A549 (cell line): Measurements from ENCODE around the gene GRIA3. TPM values are rescaled to one million over a fixed set of nuclear protein-coding genes. Genes with fewer than 3 reads are reported as not detected.

Source experiments
- ATAC-seq, 2 experiments: fragments of 200-7000 bp in 1 of 2; fragments of >200 bp in 1 of 2; cut with Nextera tagmentation in 1 of 2; cut with Tn5 transposase in 1 of 2; 3 replicates each; pipeline versions ENCODE4 v1.8.0 to v1.9.1; 2018 to 2020; ENCODE audit warnings: mild to moderate bottlenecking in 1 of 2, moderate library complexity in 1 of 2
- CTCF ChIA-PET: fragments of 300-600 bp; sonication (Branson Sonifier 250); formaldehyde crosslinking; extraction: SDS; loops from one replicate; lab custom pipeline; 2021; ENCODE audit warnings: antibody characterized with exemption, inconsistent platforms; lab: Yijun Ruan, JAX
- POLR2A ChIA-PET: fragments of 350-600 bp; formaldehyde crosslinking; extraction: SDS; loops from one replicate; lab custom pipeline; 2021; ENCODE audit warnings: antibody characterized with exemption, inconsistent platforms; lab: Yijun Ruan, JAX
- DNase-seq, 2 experiments: peaks; one replicate each; pipeline versions ENCODE4 v3.0.0 to v3.0.0-alpha.2; 2011 to 2016; ENCODE audit warnings: low read depth in 1 of 2, low spot score in 1 of 2
- FAIRE-seq: peaks from 2 replicates; lab custom pipeline; 2011; peaks lifted over from hg19 to GRCh38; lab: Jason Lieb, UNC
- H3K27ac ChIP-seq, 2 experiments: fragments of >200 bp; sonication (Bioruptor Twin); formaldehyde crosslinking; 3 replicates each; pipeline ENCODE4 v1.5.1; 2016 to 2017
- H3K4me1 ChIP-seq: fragments of >200 bp; sonication (Bioruptor Twin); formaldehyde crosslinking; 3 replicates; pipeline ENCODE4 v1.6.1; 2016
- H3K4me2 ChIP-seq: fragments of >200 bp; sonication (Bioruptor Twin); formaldehyde crosslinking; 3 replicates; pipeline ENCODE4 v1.6.1; 2016
- H3K4me3 ChIP-seq: fragments of >200 bp; sonication (Bioruptor Twin); formaldehyde crosslinking; 3 replicates; pipeline ENCODE4 v1.5.1; 2016
- H3K9me3 ChIP-seq: fragments of >200 bp; sonication (Bioruptor Twin); formaldehyde crosslinking; 3 replicates; pipeline ENCODE4 v1.6.1; 2016
- BHLHE40 ChIP-seq: IDR thresholded peaks from 2 replicates; pipeline ENCODE4 v1.6.1; 2012; ENCODE audit warnings: low read depth, low read length, inconsistent platforms
- E2F6 ChIP-seq: IDR thresholded peaks from 2 replicates; pipeline ENCODE4 v1.6.1; 2012; ENCODE audit warnings: low read depth, borderline replicate concordance
- EP300 ChIP-seq, 2 experiments: fragments of >200 bp; sonication (Bioruptor Twin); formaldehyde crosslinking; IDR thresholded peaks; 2 replicates in 1 of 2; 3 replicates in 1 of 2; pipeline ENCODE4 v1.6.1; 2016 to 2017
- FOSL2 ChIP-seq, 2 experiments: fragments of 450-650 bp in 1 of 2; fragments of >200 bp in 1 of 2; sonication (Bioruptor Twin) in 1 of 2; formaldehyde crosslinking; IDR thresholded peaks; 2 replicates each; pipeline versions ENCODE4 v1.5.0 to v1.6.1; 2016 to 2020; ENCODE audit warnings: mild to moderate bottlenecking in 1 of 2, moderate library complexity in 1 of 2
- HES2 ChIP-seq: fragments of >200 bp; sonication (Bioruptor Twin); formaldehyde crosslinking; IDR thresholded peaks from 2 replicates; pipeline ENCODE4 v1.6.1; 2016
- HEYL ChIP-seq: fragments of 250-450 bp; sonication (Bioruptor Pico); IDR thresholded peaks from 2 replicates; pipeline ENCODE4 v1.8.0; 2021; ENCODE audit warnings: mild to moderate bottlenecking, moderate library complexity
- HOXB13 ChIP-seq: fragments of 250-450 bp; sonication (Bioruptor Pico); IDR thresholded peaks from 2 replicates; pipeline ENCODE4 v1.5.0; 2020; ENCODE audit warnings: low read depth, mild to moderate bottlenecking, moderate library complexity
- HOXB5 ChIP-seq: fragments of 250-450 bp; sonication (Bioruptor Pico); IDR thresholded peaks from 2 replicates; pipeline ENCODE4 v1.5.0; 2020; ENCODE audit warnings: mild to moderate bottlenecking, moderate library complexity
- JUNB ChIP-seq: fragments of >200 bp; sonication (Bioruptor Twin); formaldehyde crosslinking; IDR thresholded peaks from 2 replicates; pipeline ENCODE4 v1.6.1; 2016
- KDM5A ChIP-seq: fragments of 200-600 bp; sonication (generic); IDR thresholded peaks from 2 replicates; pipeline ENCODE4 v1.6.1; 2016; ENCODE audit warnings: antibody characterized with exemption, mild to moderate bottlenecking
- MAFK ChIP-seq: fragments of 450-650 bp; IDR thresholded peaks from 2 replicates; pipeline ENCODE4 v1.6.1; 2014; ENCODE audit not compliant: partially characterized antibody
- MYC ChIP-seq: IDR thresholded peaks from 2 replicates; pipeline ENCODE4 v1.6.1; 2012; ENCODE audit warnings: mild to moderate bottlenecking, inconsistent platforms, low read length, improper control_type of control experiment, borderline replicate concordance
- POLR2A ChIP-seq: IDR thresholded peaks from 2 replicates; pipeline ENCODE4 v1.6.1; 2012; ENCODE audit warnings: mild to moderate bottlenecking, low read length
- POLR2AphosphoS2 ChIP-seq: conservative IDR thresholded peaks from 2 replicates; pipeline ENCODE4 v1.6.1; 2012; ENCODE audit warnings: low read length, improper control_type of control experiment, inconsistent platforms
- RAD21 ChIP-seq, 2 experiments: fragments of >200 bp in 1 of 2; sonication (Bioruptor Twin) in 1 of 2; formaldehyde crosslinking in 1 of 2; IDR thresholded peaks in 1 of 2; conservative IDR thresholded peaks in 1 of 2; 2 replicates in 1 of 2; 3 replicates in 1 of 2; pipeline ENCODE4 v1.6.1; 2012 to 2018; ENCODE audit warnings: inconsistent platforms in 1 of 2
- RARB ChIP-seq: fragments of 250-450 bp; sonication (Bioruptor Pico); IDR thresholded peaks from 2 replicates; pipeline ENCODE4 v1.8.0; 2021; ENCODE audit warnings: mild to moderate bottlenecking, moderate library complexity
- RCOR1 ChIP-seq: fragments of 150-350 bp; IDR thresholded peaks from 2 replicates; pipeline ENCODE4 v1.6.1; 2014; ENCODE audit warnings: antibody characterized with exemption, low read length, low read depth
- TFCP2L1 ChIP-seq: fragments of 250-450 bp; sonication (Bioruptor Pico); IDR thresholded peaks from 2 replicates; pipeline ENCODE4 v1.5.0; 2021; ENCODE audit warnings: mild to moderate bottlenecking
- TP53 ChIP-seq: fragments of 250-450 bp; sonication (Bioruptor Pico); IDR thresholded peaks from 2 replicates; pipeline ENCODE4 v1.5.0; 2021; ENCODE audit warnings: mild to moderate bottlenecking, moderate library complexity
- ZSCAN20 ChIP-seq: fragments of 250-450 bp; sonication (Bioruptor Pico); IDR thresholded peaks from 2 replicates; pipeline ENCODE4 v1.8.0; 2022; ENCODE audit warnings: mild to moderate bottlenecking, moderate library complexity
- WGBS: methylation state at CpG from one replicate; pipeline ENCODE4 v1.1.6; 2017; ENCODE audit errors: missing lambda C conversion rate; 5-methylcytosine and 5-hydroxymethylcytosine counted together
- polyA plus RNA-seq, 4 experiments: library from polyadenylated mRNA; depleted of rRNA in 3 of 4; stranded (reverse); fragments of >200 nt; fragmentation: RNase III in 1 of 4; extraction: RNeasy Plus Mini Kit Qiagen cat#74134 plus additional on column Dnase treatment in 1 of 4; gene quantifications; 2 replicates in 3 of 4; 3 replicates in 1 of 4; pipeline ENCODE4 v1.2.3, GENCODE V29; 2011 to 2017
- TF ChIP-seq, protein P1 (sequence below): fragments of 250-450 bp; sonication (Bioruptor Pico); IDR thresholded peaks from 2 replicates; pipeline ENCODE4 v1.5.0; 2020; ENCODE audit warnings: low read depth, mild to moderate bottlenecking, moderate library complexity
- TF ChIP-seq, protein P2 (sequence below): fragments of >200 bp; sonication (Bioruptor Twin); formaldehyde crosslinking; IDR thresholded peaks from 3 replicates; pipeline ENCODE4 v1.5.1; 2016

GRIA3 gene
- polyA plus RNA-seq, 2 of the 4 experiments (the other 2 are of a cell fraction) = not detected

GRCh38 chrX:123203772-123204171 lies 19.7 kb downstream of the GRIA3 start:
- peak; percentile 51 for FAIRE-seq
- Histone ChIP-seq H3K4me3 (no peak overlapping the region), H3K4me2 (no peak overlapping the region), H3K4me1 (no peaks in the 10 kb centered on the region), H3K9me3 (no peaks in the 10 kb centered on the region), H3K27ac (no peak overlapping the region)
- no peak for ATAC-seq
- CTCF ChIA-PET = interaction anchor here (1.6 kb wide), 1 partner anchor 11 kb away, joined by 5 read pairs; no protein-coding TSS in a partner anchor
- TF ChIP-seq, protein P1, sequence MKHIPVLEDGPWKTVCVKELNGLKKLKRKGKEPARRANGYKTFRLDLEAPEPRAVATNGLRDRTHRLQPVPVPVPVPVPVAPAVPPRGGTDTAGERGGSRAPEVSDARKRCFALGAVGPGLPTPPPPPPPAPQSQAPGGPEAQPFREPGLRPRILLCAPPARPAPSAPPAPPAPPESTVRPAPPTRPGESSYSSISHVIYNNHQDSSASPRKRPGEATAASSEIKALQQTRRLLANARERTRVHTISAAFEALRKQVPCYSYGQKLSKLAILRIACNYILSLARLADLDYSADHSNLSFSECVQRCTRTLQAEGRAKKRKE (CRISPR knock-in tag) = no peak
- TF ChIP-seq, protein P2, sequence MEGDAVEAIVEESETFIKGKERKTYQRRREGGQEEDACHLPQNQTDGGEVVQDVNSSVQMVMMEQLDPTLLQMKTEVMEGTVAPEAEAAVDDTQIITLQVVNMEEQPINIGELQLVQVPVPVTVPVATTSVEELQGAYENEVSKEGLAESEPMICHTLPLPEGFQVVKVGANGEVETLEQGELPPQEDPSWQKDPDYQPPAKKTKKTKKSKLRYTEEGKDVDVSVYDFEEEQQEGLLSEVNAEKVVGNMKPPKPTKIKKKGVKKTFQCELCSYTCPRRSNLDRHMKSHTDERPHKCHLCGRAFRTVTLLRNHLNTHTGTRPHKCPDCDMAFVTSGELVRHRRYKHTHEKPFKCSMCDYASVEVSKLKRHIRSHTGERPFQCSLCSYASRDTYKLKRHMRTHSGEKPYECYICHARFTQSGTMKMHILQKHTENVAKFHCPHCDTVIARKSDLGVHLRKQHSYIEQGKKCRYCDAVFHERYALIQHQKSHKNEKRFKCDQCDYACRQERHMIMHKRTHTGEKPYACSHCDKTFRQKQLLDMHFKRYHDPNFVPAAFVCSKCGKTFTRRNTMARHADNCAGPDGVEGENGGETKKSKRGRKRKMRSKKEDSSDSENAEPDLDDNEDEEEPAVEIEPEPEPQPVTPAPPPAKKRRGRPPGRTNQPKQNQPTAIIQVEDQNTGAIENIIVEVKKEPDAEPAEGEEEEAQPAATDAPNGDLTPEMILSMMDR = 0 out of 3 replicates have a peak, but pooled peaks have one; percentile 8
- 48% methylated on average over 3 of the region's 3 CpGs for WGBS
- POLR2A ChIA-PET = no interaction called here
- DNase-seq = no peak

GRCh38 chrX:123206176-123206575 lies 22.1 kb downstream of the GRIA3 start:
- no peak for FAIRE-seq
- H3K4me3 ChIP-seq = no peak overlapping the region
- 83% methylated on average over 9 of the region's 9 CpGs for WGBS
- CTCF ChIA-PET = no interaction called here
- TF ChIP-seq MYC (no peak), BHLHE40 (no peak), RAD21 (conservative IDR thresholded peaks at IDR 0.05 in 1 of 2, IDR thresholded peaks at IDR 0.05 in 1 of 2) (no peak), TP53 (CRISPR knock-in tag) (no peak), POLR2AphosphoS2 (no peak), RARB (CRISPR knock-in tag) (no peak), ZSCAN20 (CRISPR knock-in tag) (no peak), HOXB5 (CRISPR knock-in tag) (no peak), HOXB13 (no peak), JUNB (no peak), EP300 (IDR thresholded peaks at IDR 0.05) (no peak), HES2 (no peak), E2F6 (no peak), FOSL2 (IDR thresholded peaks at IDR 0.05) (no peak), FOSL2 (CRISPR knock-in tag; IDR thresholded peaks at IDR 0.05) (no peak), HEYL (CRISPR knock-in tag) (no peak), KDM5A (no peak), TFCP2L1 (CRISPR knock-in tag) (no peak), MAFK (no peak)
- TF ChIP-seq, protein P1 (CRISPR knock-in tag) = no peak
- H3K27ac ChIP-seq = no peak overlapping the region
- no peak for ATAC-seq
- DNase-seq = no peak
- POLR2A ChIA-PET = no interaction called here
- H3K4me2 ChIP-seq = no peak overlapping the region
- no peaks in the 10 kb centered on the region for H3K4me1 ChIP-seq
- H3K9me3 ChIP-seq = no peaks in the 10 kb centered on the region

DNA sequence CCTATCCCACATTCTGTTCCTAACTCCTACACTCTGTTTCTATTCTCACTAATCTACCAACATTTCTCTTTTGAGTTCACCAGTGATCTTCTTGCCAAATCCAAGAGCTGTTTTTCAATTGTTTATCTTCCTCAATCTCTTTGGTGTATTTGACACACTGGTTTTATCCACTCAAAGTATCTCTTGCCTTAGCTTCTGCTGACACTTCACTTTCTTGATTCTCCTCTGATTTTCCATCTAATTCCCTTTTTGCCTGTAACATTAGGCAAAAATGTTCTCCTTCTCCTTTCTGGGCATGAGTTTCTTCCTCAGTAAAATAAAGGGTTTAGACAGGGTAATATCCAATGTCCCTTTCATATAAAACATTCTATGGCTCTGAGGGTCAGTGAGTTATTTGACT lies 26.2 kb downstream of the GRIA3 start:
- POLR2A ChIA-PET = no interaction called here
- DNase-seq = no peak

More for the DNA sequence above, 26.2 kb downstream of the GRIA3 start:
- ATAC-seq = no peak
- TF ChIP-seq POLR2A (no peak), E2F6 (no peak), MAFK (peak; percentile 22), RCOR1 (no peak)
- no peaks in the 10 kb centered on the region for H3K4me1 ChIP-seq
- no peak overlapping the region for H3K4me3 ChIP-seq
- H3K4me2 ChIP-seq = no peak overlapping the region
- CTCF ChIA-PET = no interaction called here
- FAIRE-seq = no peak
- no peak overlapping the region for H3K27ac ChIP-seq
- H3K9me3 ChIP-seq = no peaks in the 10 kb centered on the region
